Measurements from ENCODE around the gene PDS5A.

- TF ChIP-seq CTCF (IDR thresholded peaks at IDR 0.05; ENCODE audit: low read depth, low read length, poor library complexity, severe bottlenecking), result no peak
- TF ChIP-seq EZH2phosphoT487 (IDR thresholded peaks at IDR 0.05; ENCODE audit: borderline replicate concordance, low read length), result no peak
These were observed 1.2 kb upstream of the PDS5A start for GRCh38 chr4:39978904-39979303.
